Parathyroid adenoma (tissue), 2 donors: ENCODE measurements around the gene DNAI2.

Experiments
- H2AFZ ChIP-seq: fragments of 300-600 bp; sonication (generic); one replicate; pipeline ENCODE4 v1.7.0; 2017; ENCODE audit warnings: antibody characterized with exemption, mild to moderate bottlenecking
- H3K27ac ChIP-seq: fragments of 300-600 bp; sonication (generic); one replicate; pipeline ENCODE4 v1.7.0; 2017
- H3K27me3 ChIP-seq: fragments of 300-600 bp; sonication (generic); one replicate; pipeline ENCODE4 v1.7.0; 2017; ENCODE audit warnings: low read length; ENCODE audit not compliant: control insufficient read depth, insufficient read depth
- H3K36me3 ChIP-seq: fragments of 300-600 bp; sonication (generic); one replicate; pipeline ENCODE4 v1.7.0; 2017; ENCODE audit warnings: low read length; ENCODE audit not compliant: control insufficient read depth, insufficient read depth
- H3K4me1 ChIP-seq: fragments of 300-600 bp; sonication (generic); one replicate; pipeline ENCODE4 v1.7.0; 2017; ENCODE audit warnings: control low read depth
- H3K4me2 ChIP-seq: fragments of 300-600 bp; sonication (generic); one replicate; pipeline ENCODE4 v1.7.0; 2017; ENCODE audit warnings: low read length
- H3K4me3 ChIP-seq: fragments of 300-600 bp; sonication (generic); one replicate; pipeline ENCODE4 v1.7.0; 2017; ENCODE audit warnings: low read depth, low read length
- H3K79me2 ChIP-seq: fragments of 300-600 bp; sonication (generic); one replicate; pipeline ENCODE4 v1.7.0; 2017; ENCODE audit warnings: control low read depth
- H3K9ac ChIP-seq: fragments of 300-600 bp; sonication (generic); one replicate; pipeline ENCODE4 v1.7.0; 2017; ENCODE audit warnings: mild to moderate bottlenecking
- H3K9me3 ChIP-seq: fragments of 300-600 bp; sonication (generic); one replicate; pipeline ENCODE4 v1.7.0; 2017; ENCODE audit warnings: low read length; ENCODE audit not compliant: control insufficient read depth
- TF ChIP-seq, protein P1 (sequence below): fragments of 300-600 bp; sonication (generic); IDR thresholded peaks from one replicate; pipeline ENCODE4 v1.7.0; 2017; ENCODE audit warnings: antibody characterized with exemption, mild to moderate bottlenecking
- donor health status: primary hyperparathyroidism.

Gene DNAI2

DNA sequence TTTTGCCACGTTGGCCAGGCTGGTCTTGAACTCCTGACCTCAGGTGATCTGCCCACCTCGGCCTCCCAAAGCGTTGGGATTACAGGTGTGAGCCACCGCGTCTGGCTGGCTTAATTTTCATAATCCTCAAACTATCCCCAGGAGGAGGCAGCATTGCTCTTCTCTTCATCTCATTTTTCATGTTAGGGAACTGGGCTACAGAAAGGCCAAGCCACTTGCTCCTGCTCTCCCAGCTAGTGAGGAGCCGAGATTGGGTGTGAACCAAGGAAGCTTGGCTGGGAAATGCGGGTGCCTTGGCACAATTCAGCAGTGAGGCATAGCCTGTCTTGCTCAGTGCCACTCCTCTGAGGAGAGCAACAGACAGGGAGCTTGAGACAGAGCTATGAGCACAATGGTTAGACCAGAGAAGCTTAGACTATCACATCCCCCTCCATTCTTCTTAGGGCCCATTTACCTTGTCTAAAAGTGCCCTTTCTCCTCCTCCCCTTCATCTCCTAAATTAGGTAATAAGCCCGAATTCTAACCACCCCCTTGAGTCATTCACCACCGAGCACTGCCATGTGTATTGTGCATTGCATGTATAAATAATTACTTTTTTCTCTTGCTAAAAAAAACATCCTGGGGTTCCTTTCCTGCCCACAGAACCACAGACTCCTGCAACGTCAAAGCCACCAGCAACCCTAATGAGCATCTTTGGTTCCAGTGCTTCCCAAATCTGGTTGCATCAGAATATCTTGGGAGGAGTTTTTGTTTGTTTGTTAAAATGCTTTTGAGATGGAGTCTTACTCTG lies 32.0 kb downstream of the DNAI2 start:
- Histone ChIP-seq H3K9ac (no peak overlapping the region), H3K4me3 (no peak overlapping the region), H3K79me2 (no peaks in the 10 kb centered on the region), H3K27ac (no peak overlapping the region), H3K4me2 (no peak overlapping the region), H3K27me3 (no peaks in the 10 kb centered on the region), H3K9me3 (no peaks in the 10 kb centered on the region), H3K36me3 (no peaks in the 10 kb centered on the region), H3K4me1 (no peaks in the 10 kb centered on the region), H2AFZ (no peak overlapping the region)
- TF ChIP-seq, protein P1, sequence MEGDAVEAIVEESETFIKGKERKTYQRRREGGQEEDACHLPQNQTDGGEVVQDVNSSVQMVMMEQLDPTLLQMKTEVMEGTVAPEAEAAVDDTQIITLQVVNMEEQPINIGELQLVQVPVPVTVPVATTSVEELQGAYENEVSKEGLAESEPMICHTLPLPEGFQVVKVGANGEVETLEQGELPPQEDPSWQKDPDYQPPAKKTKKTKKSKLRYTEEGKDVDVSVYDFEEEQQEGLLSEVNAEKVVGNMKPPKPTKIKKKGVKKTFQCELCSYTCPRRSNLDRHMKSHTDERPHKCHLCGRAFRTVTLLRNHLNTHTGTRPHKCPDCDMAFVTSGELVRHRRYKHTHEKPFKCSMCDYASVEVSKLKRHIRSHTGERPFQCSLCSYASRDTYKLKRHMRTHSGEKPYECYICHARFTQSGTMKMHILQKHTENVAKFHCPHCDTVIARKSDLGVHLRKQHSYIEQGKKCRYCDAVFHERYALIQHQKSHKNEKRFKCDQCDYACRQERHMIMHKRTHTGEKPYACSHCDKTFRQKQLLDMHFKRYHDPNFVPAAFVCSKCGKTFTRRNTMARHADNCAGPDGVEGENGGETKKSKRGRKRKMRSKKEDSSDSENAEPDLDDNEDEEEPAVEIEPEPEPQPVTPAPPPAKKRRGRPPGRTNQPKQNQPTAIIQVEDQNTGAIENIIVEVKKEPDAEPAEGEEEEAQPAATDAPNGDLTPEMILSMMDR, result no peak

DNA sequence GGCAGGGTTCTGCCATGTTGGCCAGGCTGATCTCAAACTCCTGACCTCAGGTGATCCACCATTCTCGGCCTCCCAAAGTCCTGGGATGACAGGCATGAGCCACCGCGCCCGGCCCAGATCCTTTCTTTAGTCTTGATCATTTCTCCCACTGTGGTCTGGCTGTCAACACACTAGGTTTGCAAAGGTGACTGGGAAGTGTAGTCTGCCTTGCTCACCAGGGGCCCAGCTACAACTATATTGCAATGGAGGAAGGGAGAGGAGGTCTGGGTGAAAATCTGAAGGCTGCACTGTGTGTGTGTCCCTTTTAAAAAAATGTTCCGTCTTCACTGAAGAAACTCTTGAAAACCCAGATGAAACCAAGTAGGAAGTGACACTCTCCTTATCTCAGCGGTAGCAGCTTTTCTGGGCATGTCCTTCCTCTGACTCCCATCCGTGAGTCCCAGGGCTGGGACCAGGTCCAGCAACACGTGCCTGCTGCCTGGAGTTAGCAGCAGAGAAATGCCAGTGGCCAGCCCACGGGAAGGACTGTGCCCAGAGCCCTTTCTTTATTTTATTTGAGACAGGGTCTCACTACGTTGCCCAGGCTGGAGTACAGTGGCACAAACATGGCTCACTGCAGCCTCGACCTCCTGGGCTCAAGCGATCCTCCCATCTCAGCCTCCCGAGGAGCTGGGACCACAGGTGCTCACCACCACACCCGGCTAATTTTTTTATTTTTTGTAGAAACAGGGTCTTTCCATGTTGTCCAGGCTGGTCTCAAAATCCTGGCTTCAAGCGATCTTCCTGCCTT lies 34.1 kb downstream of the DNAI2 start:
- H2AFZ ChIP-seq, result no peak overlapping the region

DNA sequence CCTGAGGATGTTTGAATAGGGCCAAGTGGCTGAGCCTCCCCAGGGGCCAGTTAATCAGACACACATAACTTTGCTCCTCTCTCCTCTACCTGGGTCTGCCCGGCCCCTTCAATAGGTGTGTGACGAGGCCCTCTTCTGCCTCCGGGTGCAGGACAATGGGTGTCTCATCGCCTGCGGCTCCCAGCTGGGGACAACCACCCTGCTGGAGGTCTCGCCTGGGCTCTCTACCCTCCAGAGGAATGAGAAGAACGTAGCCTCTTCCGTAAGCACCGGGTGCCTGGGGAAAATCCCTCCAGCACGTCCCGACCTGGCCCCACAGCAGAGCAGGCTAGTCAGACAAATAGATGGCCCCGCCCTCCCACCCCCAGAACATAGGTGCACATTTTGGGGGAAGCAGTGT lies 35.9 kb downstream of the DNAI2 start:
- Histone ChIP-seq H3K27me3 (no peaks in the 10 kb centered on the region), H3K4me2 (no peak overlapping the region), H3K4me3 (no peak overlapping the region), H3K9me3 (no peaks in the 10 kb centered on the region), H3K36me3 (no peaks in the 10 kb centered on the region), H2AFZ (no peak overlapping the region), H3K4me1 (no peaks in the 10 kb centered on the region), H3K27ac (no peak overlapping the region), H3K9ac (no peak overlapping the region), H3K79me2 (no peaks in the 10 kb centered on the region)
- TF ChIP-seq, protein P1, result no peak

More for the DNA sequence above, 34.1 kb downstream of the DNAI2 start:
- no peaks in the 10 kb centered on the region for H3K4me1 ChIP-seq
- H3K9ac ChIP-seq, result no peak overlapping the region
- TF ChIP-seq, protein P1, result no peak
- H3K27ac ChIP-seq, result no peak overlapping the region
- H3K27me3 ChIP-seq, result no peaks in the 10 kb centered on the region
- no peaks in the 10 kb centered on the region for H3K9me3 ChIP-seq
- no peak overlapping the region for H3K4me3 ChIP-seq
- H3K36me3 ChIP-seq, result no peaks in the 10 kb centered on the region
- H3K79me2 ChIP-seq, result no peaks in the 10 kb centered on the region
- H3K4me2 ChIP-seq, result no peak overlapping the region

DNA sequence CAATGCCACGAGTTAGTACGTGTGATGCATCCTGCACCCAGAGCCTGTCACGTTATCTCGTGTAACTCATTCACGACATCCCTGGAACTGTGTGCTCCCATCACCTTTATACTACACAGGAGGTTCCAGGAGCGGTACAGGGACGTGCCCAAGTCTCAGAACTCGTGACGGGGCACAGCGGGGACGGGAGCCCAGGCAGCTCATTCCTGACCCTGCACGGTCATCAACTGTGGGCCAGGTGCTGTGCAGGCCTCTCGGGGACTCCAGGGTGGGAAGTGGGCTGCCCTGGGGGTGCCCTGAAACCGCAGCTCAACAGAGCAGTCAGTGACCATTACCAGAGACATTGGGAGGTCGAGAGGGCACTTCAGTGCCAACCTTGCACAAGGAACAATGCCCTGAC lies 40.8 kb downstream of the DNAI2 start:
- Histone ChIP-seq H3K4me1 (no peaks in the 10 kb centered on the region), H3K9ac (no peak overlapping the region), H3K36me3 (no peaks in the 10 kb centered on the region), H3K4me3 (no peak overlapping the region), H3K9me3 (no peaks in the 10 kb centered on the region), H3K4me2 (no peak overlapping the region), H3K27ac (no peak overlapping the region), H3K79me2 (no peaks in the 10 kb centered on the region), H3K27me3 (no peaks in the 10 kb centered on the region), H2AFZ (no peak overlapping the region)
- TF ChIP-seq, protein P1, result no peak
